ENCODE measurements around the gene MICAL3.
"Not testable (repeated sequence)": the region's sequence is repeated elsewhere in the genome, so short reads cannot be mapped to it uniquely, and the experiment has no call there.

Gene MICAL3

DNA sequence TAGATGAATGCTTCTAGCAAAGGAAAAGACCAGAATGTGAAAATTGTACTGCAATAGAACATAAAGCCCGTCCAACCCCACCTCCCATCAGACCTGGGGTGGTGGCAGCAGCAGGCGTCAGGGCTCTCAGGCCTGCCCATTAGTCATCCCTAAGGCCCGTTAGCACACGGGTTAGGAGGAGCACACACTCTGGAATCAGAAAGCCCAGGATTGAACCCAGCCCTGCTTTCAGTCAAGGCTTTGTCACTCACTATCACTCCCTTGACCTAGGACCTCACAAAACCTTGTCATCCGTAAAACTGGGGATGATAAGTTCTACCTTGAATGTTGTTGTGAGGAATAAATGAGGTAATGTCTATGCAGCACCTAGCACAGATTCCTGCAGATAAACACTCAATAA is 26.9 kb downstream of the MICAL3 start:
- DNase-seq, result no peak

DNA sequence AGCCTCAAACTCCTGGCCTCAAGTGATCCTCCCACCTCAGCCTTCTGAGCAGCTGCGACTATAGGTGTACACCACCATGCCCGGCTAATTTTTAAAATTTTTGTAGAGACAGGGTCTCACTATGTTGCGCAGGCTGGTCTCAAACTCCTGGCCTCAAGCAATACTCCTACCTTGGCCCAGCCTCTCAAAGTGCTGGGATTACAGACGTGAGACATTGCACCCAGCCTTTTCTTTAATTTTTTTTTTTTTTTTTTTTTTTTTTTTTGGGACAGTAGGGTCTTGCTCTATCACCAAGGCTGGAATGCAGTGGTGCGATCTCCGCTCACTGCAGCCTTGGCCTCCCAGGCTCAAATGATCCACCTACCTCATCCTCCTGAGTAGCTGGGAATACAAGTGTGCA is 29.1 kb downstream of the MICAL3 start:
- DNase-seq, result not testable (repeated sequence)

DNA sequence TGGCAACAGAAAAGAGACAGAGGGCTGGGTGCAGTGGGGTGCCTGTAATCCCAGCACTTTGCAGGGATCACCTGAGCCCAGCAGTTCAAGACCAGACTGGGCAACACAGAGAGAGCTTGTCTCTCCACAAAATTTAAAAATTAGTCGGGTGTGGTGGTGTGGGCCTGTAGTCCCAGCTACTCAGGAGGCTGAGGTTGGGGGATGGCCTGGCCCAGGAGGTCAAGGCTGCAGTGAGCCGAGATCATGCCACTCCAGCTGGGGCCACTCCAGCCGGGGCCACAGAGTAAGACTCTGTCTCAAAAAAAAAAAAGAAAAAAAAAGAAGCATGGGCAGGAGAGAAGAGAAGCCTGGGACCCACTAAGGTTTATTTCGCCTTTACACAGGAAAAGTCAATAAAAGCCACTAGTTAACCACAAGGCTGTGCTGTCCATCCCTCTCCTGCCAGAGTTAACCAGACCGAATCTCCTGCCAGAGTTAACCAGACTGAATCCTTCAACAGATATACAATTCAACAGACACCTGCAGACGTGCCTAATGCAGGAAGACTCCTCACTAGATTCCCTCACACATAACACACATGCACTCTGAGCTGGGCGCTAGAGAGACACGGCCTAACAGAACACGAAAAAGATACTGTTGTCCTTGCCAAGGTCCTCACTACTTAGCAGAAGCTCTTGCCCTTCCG is 29.8 kb downstream of the MICAL3 start:
- DNase-seq, result no peak

DNA sequence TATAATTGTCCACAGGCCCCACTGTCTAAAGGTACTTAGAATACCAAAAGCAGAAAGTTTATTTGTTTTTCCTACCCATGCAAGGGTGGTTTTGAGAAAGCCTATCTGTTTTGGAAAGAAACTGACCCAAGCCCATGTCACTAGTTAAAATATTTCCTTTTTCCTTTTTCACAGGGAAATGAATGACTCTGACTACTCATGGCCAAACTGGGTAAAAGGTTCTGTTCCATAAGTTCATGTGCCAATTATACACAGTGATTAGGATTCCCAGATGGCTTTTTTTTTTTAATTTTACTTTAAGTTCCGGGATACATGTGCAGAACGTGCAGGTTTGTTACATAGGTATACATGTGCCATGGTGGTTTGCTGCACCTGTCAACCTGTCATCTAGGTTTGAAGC is 31.4 kb downstream of the MICAL3 start:
- not testable (repeated sequence) for DNase-seq

DNA sequence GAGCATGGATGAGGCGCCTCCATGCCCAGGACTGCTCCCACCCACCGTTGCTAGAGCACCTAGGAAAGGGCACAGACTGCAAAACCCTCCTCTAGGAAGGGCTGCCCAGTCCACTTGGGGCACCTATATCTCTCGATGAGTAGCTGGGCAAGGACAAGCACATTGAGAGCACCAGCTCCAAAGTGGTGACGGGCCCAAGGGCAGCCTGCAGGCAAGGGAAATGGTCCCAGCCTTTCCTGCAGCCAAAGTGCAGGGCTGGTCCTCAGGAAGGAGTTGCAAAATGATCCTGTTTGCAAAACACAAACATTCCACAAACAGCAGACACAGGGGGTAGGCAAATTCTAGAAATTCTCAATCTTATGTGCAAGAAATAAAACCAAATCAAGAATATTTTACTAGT is 32.4 kb downstream of the MICAL3 start:
- DNase-seq, result not testable (repeated sequence)

DNA sequence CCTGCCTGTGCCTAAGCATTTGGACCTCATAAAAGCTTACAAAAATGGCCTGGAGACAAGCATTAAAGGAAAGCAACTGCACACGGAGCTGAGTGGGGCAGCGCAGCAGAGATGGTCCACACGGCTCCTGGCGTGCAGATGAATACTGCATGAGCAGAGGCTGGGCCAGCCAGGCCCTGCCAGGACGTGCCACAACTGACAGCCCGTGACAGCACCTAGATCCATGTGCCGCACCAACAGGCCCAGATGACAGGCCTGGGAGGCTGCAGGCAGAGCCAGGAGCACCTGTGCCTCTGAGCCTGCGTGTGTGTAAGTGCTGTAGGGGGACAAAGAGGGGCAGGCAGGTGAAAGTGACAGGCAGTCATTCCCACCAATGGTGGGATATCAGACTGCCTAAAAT is 33.4 kb downstream of the MICAL3 start:
- DNase-seq, result peak; percentile 42

DNA sequence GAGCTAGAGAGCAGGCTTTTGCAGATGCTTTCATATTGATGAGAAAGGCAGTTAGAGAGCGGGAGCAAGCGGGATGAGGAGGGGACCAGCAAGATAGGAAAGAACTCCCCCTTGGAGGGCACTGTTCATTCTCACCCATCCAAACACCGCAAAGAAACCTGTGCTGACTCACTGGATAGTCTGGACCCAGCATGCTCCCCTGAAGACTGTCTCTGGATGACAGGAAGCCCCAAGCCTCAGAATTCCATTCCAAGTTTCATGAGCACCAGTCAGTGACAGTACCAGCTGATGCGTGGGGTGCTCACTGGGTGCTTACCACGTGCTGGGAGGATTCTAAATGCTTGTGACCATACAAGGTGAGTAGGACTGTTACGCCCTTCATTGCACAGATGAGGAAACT is 34.2 kb downstream of the MICAL3 start:
- no peak for DNase-seq

DNA sequence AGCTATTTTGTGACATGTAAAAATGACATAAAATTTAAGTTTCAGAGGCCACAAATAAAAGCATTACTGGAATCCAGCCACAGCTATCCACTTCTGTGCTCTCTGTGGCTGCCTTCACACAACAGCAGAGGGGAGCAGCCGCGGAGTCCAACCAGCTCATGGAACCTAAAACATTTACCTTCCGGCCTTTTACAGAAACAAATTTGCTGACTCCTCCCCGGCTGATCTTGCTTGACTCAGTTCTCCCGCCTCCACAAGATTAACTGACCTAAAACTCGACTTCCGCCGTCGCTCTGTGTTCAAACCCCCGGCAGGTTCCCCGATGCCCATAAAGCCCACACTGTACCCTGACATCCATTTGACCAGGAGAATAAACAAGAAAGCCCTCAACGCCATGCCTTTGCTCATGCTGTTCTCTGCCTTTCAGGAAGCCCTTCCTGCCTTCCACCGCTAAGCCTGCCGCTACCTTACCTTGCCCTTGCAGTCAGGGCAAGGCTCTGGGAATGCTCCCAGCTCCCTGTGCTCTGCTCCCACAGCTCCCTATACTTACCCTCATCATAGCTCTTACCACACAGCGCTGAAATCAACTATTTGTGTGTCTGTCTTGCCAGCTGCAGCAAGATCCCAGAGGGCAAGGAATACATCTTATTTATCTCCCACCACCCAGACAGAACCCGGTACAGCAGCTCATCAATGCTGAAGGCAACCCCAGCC is 35.4 kb downstream of the MICAL3 start:
- no peak for DNase-seq

DNA sequence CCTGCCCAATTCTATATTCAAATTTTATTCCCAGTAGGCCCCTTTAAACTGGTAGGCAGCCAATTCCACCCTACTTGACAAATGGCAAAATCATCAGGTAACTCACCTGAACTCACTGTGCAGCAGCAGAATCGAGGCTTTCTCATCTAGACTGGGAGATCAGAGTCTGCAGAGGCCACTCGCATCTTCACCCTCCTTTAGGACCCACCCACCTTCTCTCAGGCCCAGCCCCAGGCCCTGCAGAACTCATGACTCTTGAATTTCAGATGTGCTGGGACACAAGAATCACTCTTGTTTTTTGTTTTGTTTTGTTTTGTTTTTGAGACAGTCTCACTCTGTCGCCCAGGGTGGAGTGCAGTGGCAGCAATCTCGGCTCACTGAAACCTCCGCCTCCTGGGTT is 38.8 kb downstream of the MICAL3 start:
- peak; percentile 22 for DNase-seq

DNA sequence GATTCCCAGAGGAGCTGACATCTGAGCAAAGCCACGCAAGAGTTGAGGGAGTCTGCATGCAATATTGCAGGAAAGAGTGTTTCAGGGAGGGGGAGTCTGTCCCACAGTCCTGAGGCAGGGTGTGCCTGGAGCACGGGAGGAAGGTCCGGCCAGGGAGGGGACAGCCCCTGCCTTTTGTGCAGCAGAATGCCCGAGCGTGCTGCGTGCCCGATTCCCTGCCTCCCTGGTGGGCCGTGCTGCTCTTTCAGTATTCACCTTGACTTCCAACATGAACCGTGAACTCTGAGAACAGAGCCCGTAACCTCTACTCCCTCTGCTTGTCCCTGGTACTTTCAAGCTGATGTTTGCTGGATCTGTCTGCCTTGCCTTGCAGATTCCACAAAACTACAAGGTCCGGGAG is 39.3 kb downstream of the MICAL3 start:
- DNase-seq, result not testable (repeated sequence)

DNA sequence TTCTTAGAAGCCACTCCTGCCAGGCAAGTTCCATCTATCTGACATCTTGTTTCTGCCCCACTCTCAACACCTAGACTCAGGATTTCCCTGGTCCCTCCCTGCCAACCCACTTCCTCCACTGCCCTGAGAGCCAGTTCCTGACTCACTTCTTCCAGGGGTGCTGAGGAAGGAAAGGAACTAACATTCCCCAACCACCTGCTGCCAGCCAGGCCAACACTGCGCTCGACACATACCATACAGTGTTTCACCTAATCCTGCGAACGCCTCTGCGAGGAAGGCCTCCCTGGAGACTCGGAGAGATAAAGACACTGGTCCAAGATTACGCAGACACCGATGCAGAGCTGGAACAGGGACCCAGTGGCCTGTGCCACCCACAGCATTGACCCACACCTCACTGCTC is 40.2 kb downstream of the MICAL3 start:
- DNase-seq, result no peak

DNA sequence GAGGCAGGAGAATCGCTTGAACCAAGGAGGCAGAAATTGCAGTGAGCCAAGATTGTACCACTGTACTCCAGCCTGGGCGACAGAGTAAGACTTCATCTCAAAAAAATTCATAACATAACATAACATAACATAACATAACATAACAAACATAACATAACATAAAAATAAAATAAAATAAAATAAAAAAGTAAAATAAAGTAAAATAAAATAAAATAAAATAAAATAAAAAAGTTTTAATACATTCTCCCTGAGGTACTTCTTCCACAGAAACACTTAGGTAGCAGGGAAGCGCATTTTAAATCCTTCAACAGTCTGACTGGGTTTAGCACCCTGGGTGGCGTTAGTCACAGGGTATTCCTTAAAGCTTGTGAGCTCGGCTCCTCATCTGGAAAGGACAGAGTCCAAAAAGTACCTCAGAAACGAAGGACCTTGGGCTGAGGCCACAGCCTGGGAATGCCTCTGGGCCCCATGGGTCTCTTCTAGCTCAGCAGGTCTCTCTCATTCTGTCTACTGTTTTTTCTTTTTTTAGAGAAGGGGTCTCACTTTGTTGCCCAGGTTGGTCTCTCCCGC is 41.7 kb downstream of the MICAL3 start:
- no peak for DNase-seq

DNA sequence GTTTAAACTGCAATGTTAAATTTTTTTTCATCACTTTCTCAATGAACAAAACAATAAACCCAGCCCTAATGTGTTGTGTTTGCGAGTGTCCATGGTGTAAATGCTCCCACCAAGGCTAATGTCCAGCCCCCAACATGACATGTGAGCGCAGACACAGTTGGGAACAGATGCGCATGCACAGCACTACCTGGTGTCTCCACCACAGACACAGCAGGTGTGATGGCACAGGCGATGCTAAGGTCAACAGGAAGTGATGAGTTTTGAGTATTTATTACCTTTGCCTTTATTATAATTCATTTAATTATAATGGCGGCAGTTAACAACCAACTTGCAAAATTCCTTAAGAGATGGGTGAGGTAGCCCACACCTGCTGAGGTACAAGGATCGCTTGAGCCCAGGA is 42.9 kb downstream of the MICAL3 start:
- no peak for DNase-seq

DNA sequence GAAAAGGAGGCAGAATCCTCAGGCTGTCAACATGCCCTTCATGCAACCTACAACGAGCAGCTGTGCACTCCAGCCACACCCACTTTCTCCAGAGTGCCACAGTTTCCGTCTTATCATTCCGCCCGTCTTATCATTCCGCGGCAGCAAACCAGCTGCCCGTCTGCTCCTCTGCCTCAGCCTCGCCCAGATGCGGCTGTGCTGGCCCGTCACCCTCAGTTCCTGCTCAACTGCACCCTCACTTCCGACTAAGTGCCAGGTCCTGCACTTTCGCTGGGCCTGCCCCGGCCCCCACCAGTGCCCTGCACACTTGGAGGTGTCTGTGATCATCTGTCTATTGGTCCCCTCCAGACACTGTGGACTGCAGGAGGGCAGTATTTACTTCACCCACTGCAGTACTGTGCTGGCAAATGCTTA is 43.7 kb downstream of the MICAL3 start:
- DNase-seq, result peak; percentile 90

DNA sequence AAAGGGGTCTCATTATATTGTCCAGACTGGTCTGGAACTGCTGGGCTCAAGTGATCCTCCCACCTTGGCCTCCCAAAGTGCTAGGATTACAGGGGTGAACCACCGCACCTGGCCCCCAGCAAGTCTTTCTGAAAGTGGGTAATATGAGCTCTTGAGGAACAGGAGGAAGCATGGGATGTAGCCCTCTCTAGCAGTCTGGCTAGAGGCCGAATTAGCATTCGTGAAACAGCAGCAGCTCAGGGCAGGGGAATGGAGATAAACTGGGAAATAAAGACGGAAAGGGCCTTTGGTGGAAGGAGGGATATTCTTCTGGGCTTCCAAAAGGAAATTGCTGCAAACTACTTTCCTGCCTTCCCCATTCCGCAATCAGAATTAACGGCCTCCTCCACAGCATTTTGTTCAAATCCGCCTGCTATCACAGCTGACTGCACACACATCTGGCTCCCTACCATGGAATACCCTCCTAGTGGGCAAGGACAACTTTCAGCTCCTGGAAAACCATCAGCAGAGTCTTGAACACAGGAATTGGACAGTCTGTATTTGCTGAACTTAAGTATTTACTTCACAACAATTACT is 44.3 kb downstream of the MICAL3 start:
- DNase-seq, result peak; percentile 86

DNA sequence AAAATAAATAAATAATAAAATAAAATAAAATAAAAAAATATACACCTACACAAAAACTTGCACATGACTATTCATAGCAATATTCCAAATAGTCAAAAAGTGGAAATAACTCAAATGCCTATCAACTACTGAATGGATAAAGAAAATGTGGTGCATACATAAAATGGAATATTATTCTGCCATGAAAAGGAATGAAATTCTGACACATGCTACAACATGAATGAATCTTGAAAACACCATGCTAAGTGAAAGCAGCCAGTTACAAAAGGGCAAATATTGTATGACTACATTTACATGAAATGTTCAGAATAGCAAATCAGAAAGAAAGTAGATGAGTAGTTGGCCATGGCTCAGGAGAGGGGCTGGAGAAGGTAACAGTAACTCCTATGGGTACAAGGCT is 46.3 kb downstream of the MICAL3 start:
- DNase-seq, result no peak

DNA sequence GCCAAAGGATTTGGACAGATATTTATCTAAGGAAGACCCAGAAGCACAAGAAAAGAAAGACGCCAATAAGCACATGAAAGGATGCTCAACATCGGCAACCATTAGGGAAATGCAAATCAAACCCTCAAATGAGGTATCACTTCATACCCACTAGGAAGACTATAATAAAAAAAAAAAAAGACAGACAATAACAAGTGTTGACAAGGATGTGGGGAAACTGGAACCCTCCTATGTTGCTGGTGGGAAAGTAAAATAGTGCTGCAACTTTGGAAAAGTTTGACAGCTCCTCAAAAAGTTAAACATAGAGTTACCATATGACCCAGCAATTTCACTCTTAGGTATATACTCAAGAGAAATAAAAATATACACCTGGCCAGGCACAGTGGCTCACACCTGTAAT is 47.0 kb downstream of the MICAL3 start:
- no peak for DNase-seq

DNA sequence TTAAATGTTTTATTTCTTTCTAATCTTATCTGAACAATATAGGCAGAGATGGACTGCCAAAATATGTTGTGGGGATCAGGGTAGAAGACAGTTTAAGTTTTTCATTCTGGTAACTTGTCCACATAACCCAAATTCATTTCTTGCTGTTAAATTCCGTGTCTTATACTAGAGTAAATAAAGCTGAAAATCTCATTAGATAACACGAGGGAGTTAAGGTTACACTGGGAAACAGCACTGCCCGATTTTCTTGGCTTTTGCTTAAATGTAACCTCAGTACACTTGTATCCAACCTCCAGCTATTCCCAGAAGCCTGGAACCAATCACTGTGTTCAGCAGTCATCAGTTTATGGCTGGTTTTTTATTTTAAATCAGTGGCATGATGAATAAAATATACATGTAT is 48.2 kb downstream of the MICAL3 start:
- no peak for DNase-seq

DNA sequence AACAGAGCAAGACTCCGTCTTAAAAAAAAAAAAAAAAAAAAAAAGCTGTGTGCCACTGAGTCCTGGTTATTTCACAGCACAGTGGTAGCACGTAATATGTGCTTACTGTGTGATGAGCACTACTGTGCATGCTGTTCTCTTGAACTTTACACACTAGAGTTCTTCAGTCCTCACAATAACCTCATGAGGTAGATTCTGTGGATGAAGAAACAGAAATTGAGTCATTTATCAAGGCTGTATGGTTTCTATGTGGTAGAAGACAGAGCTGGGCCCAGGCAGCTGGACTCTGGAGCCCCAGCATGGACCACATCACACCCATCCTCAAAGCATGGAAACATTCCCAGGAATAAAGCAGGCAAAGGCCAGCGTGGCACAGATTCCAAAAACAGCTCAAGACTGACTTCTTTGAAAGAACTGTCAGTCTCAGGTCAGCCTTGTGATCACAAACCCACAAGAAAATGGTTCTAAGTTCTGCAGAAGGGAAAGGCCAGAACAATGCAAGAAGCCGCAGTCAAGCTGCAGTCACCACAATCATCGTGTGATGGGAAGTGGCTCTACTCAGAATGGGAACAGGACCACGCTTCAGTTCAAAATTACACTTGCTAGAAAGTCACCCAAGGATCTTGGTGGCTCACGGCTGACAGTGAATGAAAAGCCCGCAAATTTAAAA is 49.5 kb downstream of the MICAL3 start:
- DNase-seq, result no peak

DNA sequence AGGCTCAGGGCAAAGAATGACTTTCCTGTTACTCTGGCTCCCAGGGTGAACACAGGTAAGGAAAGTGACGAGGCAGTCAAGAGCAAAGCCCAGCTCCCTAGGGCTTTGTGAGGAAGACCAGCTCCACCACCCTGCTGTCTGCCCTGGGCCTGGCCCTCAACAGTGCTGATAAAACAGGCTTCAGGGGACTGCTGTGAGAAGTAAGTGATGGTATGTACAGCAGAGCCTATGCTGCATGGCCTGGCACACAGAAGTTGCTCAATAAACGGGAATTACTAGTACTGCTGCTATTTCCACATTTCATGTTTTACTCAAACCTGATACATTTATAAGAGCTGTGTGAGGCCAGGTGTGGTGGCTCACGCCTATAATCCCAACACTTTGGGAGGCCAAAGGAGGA is 50.3 kb downstream of the MICAL3 start:
- DNase-seq, result no peak

DNA sequence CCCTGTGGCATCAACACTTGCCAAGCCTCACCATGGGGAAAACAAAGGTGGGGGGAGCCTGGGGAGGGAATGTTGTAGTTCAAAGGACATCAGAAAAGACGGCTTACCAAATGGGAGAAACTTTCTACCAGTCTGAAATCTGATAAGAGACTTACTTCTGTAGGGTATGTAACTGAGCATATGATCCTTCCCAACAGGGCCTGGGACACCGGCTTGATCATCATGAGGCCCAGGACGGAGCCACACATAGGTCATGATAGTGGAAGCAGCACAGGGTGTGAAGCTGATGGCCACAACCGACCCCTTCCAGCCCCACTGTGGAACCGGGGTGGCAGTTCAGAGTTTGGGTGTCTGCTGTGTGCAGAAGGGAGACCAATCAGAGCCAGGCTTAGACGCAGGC is 51.1 kb downstream of the MICAL3 start:
- DNase-seq, result no peak

DNA sequence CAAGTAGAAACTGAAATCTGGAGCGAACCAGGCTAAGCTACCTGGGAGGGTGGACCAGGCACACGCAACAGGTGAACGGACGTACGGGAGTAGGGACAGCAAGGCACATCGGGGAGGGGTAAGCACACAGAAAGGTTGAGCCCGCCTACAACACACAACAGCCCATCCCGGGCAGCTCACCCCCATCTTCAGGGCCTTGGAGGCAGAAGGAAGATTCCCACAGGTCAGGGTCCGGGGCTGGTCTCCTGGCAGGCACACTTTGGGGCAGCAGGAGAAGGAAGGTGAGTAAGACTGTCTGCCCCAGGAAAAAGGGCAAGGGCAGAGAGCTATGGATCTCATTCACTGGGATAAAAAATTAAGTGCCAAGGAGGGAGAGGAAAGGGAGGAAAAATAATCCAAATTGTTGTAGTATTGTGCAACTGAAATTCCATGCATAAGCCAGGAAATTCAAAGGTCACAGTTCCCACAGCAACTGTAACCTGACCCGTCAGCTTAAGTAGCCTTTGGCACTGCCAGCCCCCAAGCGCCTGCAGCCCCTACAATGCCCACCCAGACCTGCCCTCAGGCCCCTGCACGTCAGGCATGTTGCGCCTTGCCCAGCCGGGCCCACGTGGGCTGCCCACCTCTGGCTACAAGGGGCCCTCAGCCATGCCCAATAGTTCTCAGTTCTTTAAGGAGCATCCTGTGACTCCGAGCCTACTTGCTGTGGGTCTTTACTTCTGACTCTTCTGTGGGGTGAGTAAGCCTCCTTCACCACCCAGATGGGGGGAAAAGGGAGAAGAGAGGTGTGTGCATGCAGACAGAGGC is 51.8 kb downstream of the MICAL3 start:
- no peak for DNase-seq

DNA sequence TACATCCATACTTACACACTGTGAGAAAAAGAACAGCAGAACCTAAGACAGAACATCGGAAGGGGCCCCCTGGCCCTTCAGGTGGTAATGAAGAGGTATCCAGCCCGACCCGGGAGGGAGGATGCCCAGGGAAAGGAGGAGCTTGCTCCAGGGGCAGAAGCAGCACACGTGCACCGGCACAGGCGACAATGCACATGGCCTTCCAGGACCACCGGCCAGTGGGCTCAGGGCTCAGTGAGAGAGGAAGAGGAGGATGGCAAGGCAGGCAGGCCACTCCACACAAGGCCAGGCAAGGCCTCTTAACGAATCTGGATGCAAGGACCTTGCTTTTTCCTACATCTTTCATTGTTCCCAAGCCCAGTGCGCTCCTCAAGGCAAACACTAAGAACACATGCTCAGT is 52.6 kb downstream of the MICAL3 start:
- no peak for DNase-seq
